ENCODE data around the gene TMEM134. TPM values are rescaled to one million over a fixed set of nuclear protein-coding genes. Genes with fewer than 3 reads are reported as not detected.

Gene TMEM134
- total and polyA plus RNA-seq, 9 donors, result 16.1 to 71.5 (median 45.5) TPM

DNA sequence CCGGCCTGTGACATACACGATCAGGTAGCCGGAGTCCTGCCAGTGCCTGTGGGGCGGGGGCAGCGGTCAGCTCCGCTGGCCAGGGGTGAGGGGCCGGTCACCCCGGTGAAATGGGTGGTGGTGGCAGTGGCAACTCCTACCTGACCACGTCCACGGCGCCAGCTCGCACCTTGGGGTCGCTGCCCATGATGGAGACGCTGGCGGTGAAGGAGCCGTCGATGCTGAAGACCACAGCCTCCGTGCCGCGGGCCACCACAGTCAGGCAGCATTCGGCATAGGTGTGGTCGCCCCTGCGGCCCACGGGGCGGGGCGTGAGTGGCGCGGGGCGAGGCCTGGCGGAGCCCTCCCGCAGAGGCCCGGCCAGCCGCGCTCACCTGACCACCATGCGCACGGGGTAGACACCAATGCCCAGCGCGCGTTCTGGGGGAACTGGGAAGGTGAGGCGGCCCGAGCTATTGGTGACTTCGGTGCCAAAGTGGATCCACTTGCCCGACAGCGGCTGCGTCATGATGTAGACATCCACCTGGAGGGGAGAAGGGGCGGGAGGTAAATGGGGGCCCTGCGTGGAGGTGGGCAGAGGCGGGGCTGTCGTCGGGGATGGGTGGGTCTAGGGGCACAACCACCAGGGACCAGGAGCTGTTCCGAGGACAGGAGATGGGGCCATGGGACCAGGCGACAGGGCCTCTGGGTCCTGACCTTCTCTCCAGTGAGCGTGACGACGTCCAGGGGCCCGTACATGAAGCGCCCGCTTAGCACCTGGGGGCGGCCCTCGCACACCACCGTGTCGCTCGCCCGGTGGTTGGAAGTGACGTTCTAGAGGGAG, 24.7 kb upstream of the TMEM134 start:
- Histone ChIP-seq H3K4me3 (ENCODE audit: low read length) (no peak overlapping the region), H3K27me3 (ENCODE audit: control insufficient read depth, insufficient read depth, low read length) (no peaks in the 10 kb centered on the region), H3K36me3 (ENCODE audit: control insufficient read depth, insufficient read depth, low read length) (peaks cover 65% of the 10 kb centered on the region), H3K27ac (ENCODE audit: low read length) (no peak overlapping the region), H3K9me3 (replicated peaks; ENCODE audit: control insufficient read depth, low read depth, low read length) (no peaks in the 10 kb centered on the region), H3K4me1 (ENCODE audit: control insufficient read depth, insufficient read depth, low read length) (no peaks in the 10 kb centered on the region)
- 92% methylated on average over 62 of the region's 65 CpGs for WGBS (ENCODE audit: insufficient coverage)
- DNase-seq, result no peak

- Histone ChIP-seq H3K4me1 (ENCODE audit: control insufficient read depth, insufficient read depth, low read length) (no peaks in the 10 kb centered on the region), H3K27ac (ENCODE audit: low read length) (no peak overlapping the region), H3K4me3 (ENCODE audit: low read length) (no peak overlapping the region), H3K9me3 (replicated peaks; ENCODE audit: control insufficient read depth, low read depth, low read length) (no peaks in the 10 kb centered on the region), H3K36me3 (ENCODE audit: control insufficient read depth, insufficient read depth, low read length) (peaks cover 70% of the 10 kb centered on the region), H3K27me3 (ENCODE audit: control insufficient read depth, insufficient read depth, low read length) (no peaks in the 10 kb centered on the region)
- 72% methylated on average over 31 of the region's 46 CpGs for WGBS (ENCODE audit: insufficient coverage)
- DNase-seq, result no peak
Observed at GRCh38 chr11:67492801-67493547, 23.9 kb upstream of the TMEM134 start.

DNA sequence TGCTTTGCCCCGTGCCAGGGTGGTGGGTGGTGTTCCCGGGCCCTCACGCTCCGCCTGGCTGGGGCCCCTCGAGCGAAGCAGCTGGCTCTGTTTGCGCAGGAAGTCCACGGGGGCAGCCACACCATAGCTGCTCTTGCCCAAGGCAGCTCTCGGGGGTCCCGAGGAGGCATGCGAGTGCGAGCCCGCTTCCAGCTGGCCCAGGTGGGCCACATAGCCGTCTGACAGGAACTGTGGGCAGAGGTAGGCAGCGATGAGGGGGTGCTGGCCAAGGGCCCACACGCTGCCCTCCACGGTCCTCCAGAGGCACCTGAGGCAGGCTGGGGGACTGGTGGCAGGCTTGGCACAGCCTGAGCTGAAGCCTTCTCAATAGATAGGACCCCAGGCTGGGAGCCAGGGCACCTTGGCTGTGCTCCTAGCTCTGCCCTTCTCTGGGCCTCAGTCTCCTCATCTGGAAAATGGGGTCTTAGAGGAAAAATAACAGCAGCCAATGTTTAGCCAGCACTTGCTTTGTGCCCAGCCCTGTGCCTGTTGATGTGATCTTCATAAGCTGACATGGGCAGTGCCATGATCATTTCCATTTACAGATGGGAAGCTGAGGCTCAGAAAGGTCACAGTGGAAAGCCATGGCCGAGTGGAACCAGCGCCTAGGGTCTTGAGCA, 23.1 kb upstream of the TMEM134 start:
- no peak overlapping the region for H3K27ac ChIP-seq (ENCODE audit: low read length)
- peaks cover 70% of the 10 kb centered on the region for H3K36me3 ChIP-seq (ENCODE audit: control insufficient read depth, insufficient read depth, low read length)
- DNase-seq, result no peak
- no peaks in the 10 kb centered on the region for H3K27me3 ChIP-seq (ENCODE audit: control insufficient read depth, insufficient read depth, low read length)
- H3K4me3 ChIP-seq (ENCODE audit: low read length), result no peak overlapping the region
- no peaks in the 10 kb centered on the region for H3K9me3 ChIP-seq (replicated peaks; ENCODE audit: control insufficient read depth, low read depth, low read length)
- WGBS (ENCODE audit: insufficient coverage), result 79% methylated on average over 19 of the region's 19 CpGs
- no peaks in the 10 kb centered on the region for H3K4me1 ChIP-seq (ENCODE audit: control insufficient read depth, insufficient read depth, low read length)

DNA sequence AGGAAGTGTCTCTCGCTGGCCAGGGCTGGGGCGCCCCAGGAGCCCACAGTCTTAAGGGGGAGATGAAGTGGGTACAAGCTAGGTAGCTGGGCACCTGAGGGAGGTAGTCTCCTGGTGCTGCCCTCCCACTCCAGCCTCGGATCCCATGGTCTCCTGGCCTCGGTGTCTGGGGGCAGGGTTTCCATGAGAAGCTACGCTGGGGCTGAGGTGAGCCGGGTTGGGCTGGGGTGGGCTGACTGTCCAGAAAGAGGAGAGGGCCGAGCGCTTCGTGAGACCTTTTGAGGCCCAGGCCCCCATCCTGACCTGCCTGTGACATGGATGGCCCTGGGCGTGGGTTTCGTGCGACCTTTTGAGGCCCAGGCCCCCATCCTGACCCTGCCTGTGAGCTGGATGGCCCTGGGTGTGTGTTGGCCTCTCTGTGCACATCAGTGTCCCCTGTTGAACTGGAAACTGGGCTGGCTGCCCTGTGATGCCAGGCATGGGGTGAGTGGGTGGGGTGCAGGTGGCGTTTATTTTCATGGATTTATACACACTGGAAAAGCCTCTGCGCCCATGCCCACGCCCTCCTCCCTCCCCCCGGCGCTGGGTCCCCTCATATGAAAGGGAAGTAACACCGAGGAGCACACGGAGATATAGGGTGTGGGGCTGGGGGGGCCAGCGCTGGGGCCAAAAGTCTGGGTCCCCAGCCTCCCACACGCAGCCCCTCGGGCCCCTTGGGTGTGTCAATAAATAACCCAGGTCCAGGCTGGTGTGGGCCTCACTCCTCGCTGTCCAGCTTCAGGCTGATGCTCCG, 22.4 kb upstream of the TMEM134 start:
- DNase-seq, result no peak
- WGBS (ENCODE audit: insufficient coverage), result 62% methylated on average over 18 of the region's 24 CpGs
- Histone ChIP-seq H3K27me3 (ENCODE audit: control insufficient read depth, insufficient read depth, low read length) (no peaks in the 10 kb centered on the region), H3K4me1 (ENCODE audit: control insufficient read depth, insufficient read depth, low read length) (no peaks in the 10 kb centered on the region), H3K36me3 (ENCODE audit: control insufficient read depth, insufficient read depth, low read length) (peaks cover 71% of the 10 kb centered on the region), H3K4me3 (ENCODE audit: low read length) (no peak overlapping the region), H3K9me3 (replicated peaks; ENCODE audit: control insufficient read depth, low read depth, low read length) (no peaks in the 10 kb centered on the region), H3K27ac (ENCODE audit: low read length) (no peak overlapping the region)

GRCh38 chr11:67490727-67491065, 21.6 kb upstream of the TMEM134 start:
- Histone ChIP-seq H3K27me3 (ENCODE audit: control insufficient read depth, insufficient read depth, low read length) (no peaks in the 10 kb centered on the region), H3K9me3 (replicated peaks; ENCODE audit: control insufficient read depth, low read depth, low read length) (no peaks in the 10 kb centered on the region), H3K4me1 (ENCODE audit: control insufficient read depth, insufficient read depth, low read length) (no peaks in the 10 kb centered on the region), H3K27ac (ENCODE audit: low read length) (no peak overlapping the region), H3K4me3 (ENCODE audit: low read length) (no peak overlapping the region), H3K36me3 (ENCODE audit: control insufficient read depth, insufficient read depth, low read length) (peaks cover 74% of the 10 kb centered on the region)
- 79% methylated on average over 13 of the region's 15 CpGs for whole genome bisulfite sequencing (ENCODE audit: insufficient coverage)
- DNase-seq, result no peak

GRCh38 chr11:67489885-67490726, 21.1 kb upstream of the TMEM134 start:
- no peak overlapping the region for H3K27ac ChIP-seq (ENCODE audit: low read length)
- H3K36me3 ChIP-seq (ENCODE audit: control insufficient read depth, insufficient read depth, low read length), result peaks cover 68% of the 10 kb centered on the region
- no peaks in the 10 kb centered on the region for H3K9me3 ChIP-seq (replicated peaks; ENCODE audit: control insufficient read depth, low read depth, low read length)
- no peak for DNase-seq
- no peaks in the 10 kb centered on the region for H3K4me1 ChIP-seq (ENCODE audit: control insufficient read depth, insufficient read depth, low read length)
- H3K27me3 ChIP-seq (ENCODE audit: control insufficient read depth, insufficient read depth, low read length), result no peaks in the 10 kb centered on the region
- H3K4me3 ChIP-seq (ENCODE audit: low read length), result no peak overlapping the region
- WGBS (ENCODE audit: insufficient coverage), result 85% methylated on average over 14 of the region's 23 CpGs

GRCh38 chr11:67489203-67489884, 20.3 kb upstream of the TMEM134 start:
- no peak overlapping the region for H3K4me3 ChIP-seq (ENCODE audit: low read length)
- peaks cover 69% of the 10 kb centered on the region for H3K36me3 ChIP-seq (ENCODE audit: control insufficient read depth, insufficient read depth, low read length)
- H3K9me3 ChIP-seq (replicated peaks; ENCODE audit: control insufficient read depth, low read depth, low read length), result no peaks in the 10 kb centered on the region
- 69% methylated on average over 18 of the region's 25 CpGs for WGBS (ENCODE audit: insufficient coverage)
- H3K27me3 ChIP-seq (ENCODE audit: control insufficient read depth, insufficient read depth, low read length), result no peaks in the 10 kb centered on the region
- no peak overlapping the region for H3K27ac ChIP-seq (ENCODE audit: low read length)
- no peak for DNase-seq
- H3K4me1 ChIP-seq (ENCODE audit: control insufficient read depth, insufficient read depth, low read length), result peaks cover 2% of the 10 kb centered on the region

- H3K4me3 ChIP-seq (ENCODE audit: low read length), result no peak overlapping the region
- H3K27me3 ChIP-seq (ENCODE audit: control insufficient read depth, insufficient read depth, low read length), result no peaks in the 10 kb centered on the region
- peaks cover 2% of the 10 kb centered on the region for H3K9me3 ChIP-seq (replicated peaks; ENCODE audit: control insufficient read depth, low read depth, low read length)
- peaks cover 17% of the 10 kb centered on the region for H3K4me1 ChIP-seq (ENCODE audit: control insufficient read depth, insufficient read depth, low read length)
- H3K36me3 ChIP-seq (ENCODE audit: control insufficient read depth, insufficient read depth, low read length), result peaks cover 53% of the 10 kb centered on the region
- no peak overlapping the region for H3K27ac ChIP-seq (ENCODE audit: low read length)
- WGBS (ENCODE audit: insufficient coverage), result 86% methylated on average over 15 of the region's 20 CpGs
- DNase-seq, result peak; percentile 1
Observed at GRCh38 chr11:67486481-67487195, 17.6 kb upstream of the TMEM134 start.
